ENCODE measurements around the gene EDC4. TPM values are rescaled to one million over a fixed set of nuclear protein-coding genes. Genes with fewer than 3 reads are reported as not detected.
"Not testable (repeated sequence)": the region's sequence is repeated elsewhere in the genome, so short reads cannot be mapped to it uniquely, and the experiment has no call there.

EDC4 gene
- total RNA-seq, 1 donor from 2014 or later, result 83.4 TPM

GRCh38 chr16:67862623-67863583 is 9.9 kb upstream of the EDC4 start:
- H3K27me3 Mint-ChIP-seq (ENCODE audit: low read depth), result no peaks in the 10 kb centered on the region
- H3K4me1 Mint-ChIP-seq, result no peaks in the 10 kb centered on the region
- H3K36me3 Mint-ChIP-seq, result peaks cover 5% of the 10 kb centered on the region
- no peak overlapping the region for H3K4me3 Mint-ChIP-seq
- no peaks in the 10 kb centered on the region for H3K9me3 Mint-ChIP-seq
- no peak for DNase-seq (ENCODE audit: low spot score in 2 of 2, unreplicated experiment in 2 of 2)
- H3K27ac Mint-ChIP-seq, result peak overlapping the region; percentile 8
- TF ChIP-seq, protein P1, sequence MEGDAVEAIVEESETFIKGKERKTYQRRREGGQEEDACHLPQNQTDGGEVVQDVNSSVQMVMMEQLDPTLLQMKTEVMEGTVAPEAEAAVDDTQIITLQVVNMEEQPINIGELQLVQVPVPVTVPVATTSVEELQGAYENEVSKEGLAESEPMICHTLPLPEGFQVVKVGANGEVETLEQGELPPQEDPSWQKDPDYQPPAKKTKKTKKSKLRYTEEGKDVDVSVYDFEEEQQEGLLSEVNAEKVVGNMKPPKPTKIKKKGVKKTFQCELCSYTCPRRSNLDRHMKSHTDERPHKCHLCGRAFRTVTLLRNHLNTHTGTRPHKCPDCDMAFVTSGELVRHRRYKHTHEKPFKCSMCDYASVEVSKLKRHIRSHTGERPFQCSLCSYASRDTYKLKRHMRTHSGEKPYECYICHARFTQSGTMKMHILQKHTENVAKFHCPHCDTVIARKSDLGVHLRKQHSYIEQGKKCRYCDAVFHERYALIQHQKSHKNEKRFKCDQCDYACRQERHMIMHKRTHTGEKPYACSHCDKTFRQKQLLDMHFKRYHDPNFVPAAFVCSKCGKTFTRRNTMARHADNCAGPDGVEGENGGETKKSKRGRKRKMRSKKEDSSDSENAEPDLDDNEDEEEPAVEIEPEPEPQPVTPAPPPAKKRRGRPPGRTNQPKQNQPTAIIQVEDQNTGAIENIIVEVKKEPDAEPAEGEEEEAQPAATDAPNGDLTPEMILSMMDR (IDR thresholded peaks at IDR 0.05; ENCODE audit: unreplicated experiment), result no peak

DNA sequence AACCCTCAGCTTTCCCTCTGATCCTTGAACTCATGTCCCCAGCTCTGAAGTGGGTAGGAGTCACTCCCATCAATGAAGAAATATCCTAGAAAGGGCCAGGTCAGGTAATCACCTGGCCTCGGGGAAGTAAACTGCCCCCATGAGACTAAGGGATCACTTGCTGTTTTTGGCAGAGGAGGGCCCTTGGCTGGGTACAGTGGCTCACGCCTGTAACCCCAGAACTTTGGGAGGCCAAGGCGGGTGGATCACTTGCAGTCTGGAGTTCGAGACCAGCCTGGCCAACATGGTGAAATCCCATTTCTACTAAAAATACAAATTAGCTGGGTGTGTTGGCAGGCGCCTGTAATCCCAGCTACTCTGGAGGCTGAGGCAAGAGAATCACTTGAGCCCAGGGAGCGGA is 8.8 kb upstream of the EDC4 start:
- not testable (repeated sequence) for H3K27me3 Mint-ChIP-seq (ENCODE audit: low read depth); H3K36me3 Mint-ChIP-seq; H3K4me1 Mint-ChIP-seq

GRCh38 chr16:67864594-67864993 is 8.3 kb upstream of the EDC4 start:
- no peaks in the 10 kb centered on the region for H3K4me1 Mint-ChIP-seq
- no peaks in the 10 kb centered on the region for H3K27me3 Mint-ChIP-seq (ENCODE audit: low read depth)
- H3K4me3 Mint-ChIP-seq, result no peak overlapping the region
- no peak for DNase-seq (ENCODE audit: low spot score in 2 of 2, unreplicated experiment in 2 of 2)
- TF ChIP-seq, protein P1 (IDR thresholded peaks at IDR 0.05; ENCODE audit: unreplicated experiment), result no peak
- H3K36me3 Mint-ChIP-seq, result peaks cover 5% of the 10 kb centered on the region
- H3K27ac Mint-ChIP-seq, result no peak overlapping the region
- no peaks in the 10 kb centered on the region for H3K9me3 Mint-ChIP-seq

More for the DNA sequence above, 8.8 kb upstream of the EDC4 start:
- not testable (repeated sequence) for H3K4me3 Mint-ChIP-seq; DNase-seq (ENCODE audit: low spot score in 2 of 2, unreplicated experiment in 2 of 2); H3K27ac Mint-ChIP-seq; H3K9me3 Mint-ChIP-seq

GRCh38 chr16:67865318-67865717 is 7.5 kb upstream of the EDC4 start:
- H3K4me1 Mint-ChIP-seq, result no peaks in the 10 kb centered on the region
- H3K4me3 Mint-ChIP-seq, result no peak overlapping the region
- DNase-seq (ENCODE audit: low spot score in 2 of 2, unreplicated experiment in 2 of 2), result no peak
- TF ChIP-seq, protein P1 (IDR thresholded peaks at IDR 0.05; ENCODE audit: unreplicated experiment), result no peak
- no peak overlapping the region for H3K27ac Mint-ChIP-seq
- no peaks in the 10 kb centered on the region for H3K9me3 Mint-ChIP-seq
- H3K36me3 Mint-ChIP-seq, result peaks cover 7% of the 10 kb centered on the region
- H3K27me3 Mint-ChIP-seq (ENCODE audit: low read depth), result no peaks in the 10 kb centered on the region

- TF ChIP-seq, protein P1 (IDR thresholded peaks at IDR 0.05; ENCODE audit: unreplicated experiment), result no peak
- no peaks in the 10 kb centered on the region for H3K9me3 Mint-ChIP-seq
- H3K27ac Mint-ChIP-seq, result no peak overlapping the region
- no peaks in the 10 kb centered on the region for H3K27me3 Mint-ChIP-seq (ENCODE audit: low read depth)
- no peak overlapping the region for H3K4me3 Mint-ChIP-seq
- peaks cover 7% of the 10 kb centered on the region for H3K36me3 Mint-ChIP-seq
- H3K4me1 Mint-ChIP-seq, result no peaks in the 10 kb centered on the region
- no peak for DNase-seq (ENCODE audit: low spot score in 2 of 2, unreplicated experiment in 2 of 2)
Measured at GRCh38 chr16:67868290-67868689, 4.6 kb upstream of the EDC4 start.

DNA sequence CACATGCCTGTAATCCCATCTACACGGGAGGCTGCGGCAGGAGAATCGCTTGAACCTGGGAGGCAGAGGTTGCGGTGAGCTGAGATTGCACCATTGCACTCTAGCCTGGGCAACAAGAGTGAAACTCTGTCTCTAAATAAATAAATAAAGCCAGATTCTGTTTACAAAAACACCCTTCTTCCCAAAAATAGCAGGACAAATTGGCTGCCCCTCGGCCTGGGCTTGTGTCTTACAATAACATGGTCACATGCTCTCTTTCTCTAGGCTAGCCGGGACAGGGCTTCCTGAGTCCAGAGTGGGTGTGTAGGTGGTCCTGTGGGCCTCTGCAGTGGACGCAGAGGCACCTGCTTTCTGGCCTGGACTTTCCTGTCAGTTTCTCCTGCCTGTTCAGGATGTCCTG is 3.2 kb upstream of the EDC4 start:
- Mint-ChIP-seq H3K27me3 (ENCODE audit: low read depth) (no peaks in the 10 kb centered on the region), H3K4me3 (no peak overlapping the region)

More for the DNA sequence above, 3.2 kb upstream of the EDC4 start:
- no peak for DNase-seq (ENCODE audit: low spot score in 2 of 2, unreplicated experiment in 2 of 2)
- Mint-ChIP-seq H3K4me1 (peaks cover 11% of the 10 kb centered on the region), H3K36me3 (peaks cover 7% of the 10 kb centered on the region), H3K9me3 (no peaks in the 10 kb centered on the region), H3K27ac (no peak overlapping the region)
- TF ChIP-seq, protein P1 (IDR thresholded peaks at IDR 0.05; ENCODE audit: unreplicated experiment), result no peak

Measured in mesothelial cell of epicardium (in vitro differentiated cells).